Psoas muscle (tissue), 8 donors: ENCODE results near the gene CCDC57. TPM values are rescaled to one million over a fixed set of nuclear protein-coding genes. Genes with fewer than 3 reads are reported as not detected.
A peak's percentile ranks its signal among the peaks of the same experiment; 100 is the strongest.

ENCODE experiments used
- ATAC-seq, 4 donors: fragments of 200-7000 bp; cut with Tn5 transposase; one replicate each; pipeline ENCODE4 v1.9.1; 2020; ENCODE audit warnings: moderate library complexity in 3 of 4, mild to moderate bottlenecking in 2 of 4
- DNase-seq, 2 donors: peaks; one replicate each; pipeline ENCODE4 v3.0.0-alpha.2; 2020
- H3K27ac ChIP-seq: fragments of 200-600 bp; one replicate; pipeline ENCODE4 v1.8.0; 2022
- H3K27me3 ChIP-seq, 3 donors: fragments of 200-600 bp in 1 of 3; one replicate each; pipeline versions ENCODE4 v1.6.1 to v1.8.0; 2013 to 2022; ENCODE audit warnings: low read length in 2 of 3, mild to moderate bottlenecking in 2 of 3, moderate library complexity in 1 of 3; ENCODE audit not compliant: insufficient read depth in 3 of 3
- H3K36me3 ChIP-seq, 2 donors: fragments of 200-600 bp in 1 of 2; one replicate each; pipeline versions ENCODE4 v1.6.1 to v1.8.0; 2013 to 2022; ENCODE audit warnings: low read depth in 1 of 2, mild to moderate bottlenecking in 1 of 2, moderate library complexity in 1 of 2; ENCODE audit not compliant: insufficient read depth in 1 of 2
- H3K4me1 ChIP-seq: fragments of 200-600 bp; one replicate; pipeline ENCODE4 v1.8.0; 2022
- H3K4me3 ChIP-seq: fragments of 200-600 bp; one replicate; pipeline ENCODE4 v1.8.0; 2022; ENCODE audit warnings: mild to moderate bottlenecking
- H3K9me3 ChIP-seq: fragments of 200-600 bp; one replicate; pipeline ENCODE4 v1.8.0; 2022
- CTCF ChIP-seq: fragments of 200-600 bp; IDR thresholded peaks from one replicate; pipeline ENCODE4 v1.8.0; 2022; ENCODE audit warnings: antibody characterized with exemption
- WGBS, 3 donors: extraction: QIAGEN DNeasy Blood & Tissue Kit; methylation state at CpG; one replicate each; pipeline versions ENCODE4 v1.1.6 to v1.1.7; 2013; 5-methylcytosine and 5-hydroxymethylcytosine counted together
- intact Hi-C, 2 donors: fragments of 100-400 bp; cut with DNase I; formaldehyde crosslinking; loops; one replicate each; pipeline versions ENCODE4 v1.11.0 to v1.14.2; 2022
- polyA plus RNA-seq, 3 donors: library from polyadenylated mRNA; stranded (reverse); fragments of 200-250 nt; gene quantifications; one replicate each; pipeline ENCODE4 v1.2.3, GENCODE V29; 2013
- total RNA-seq, 4 donors: library from RNA; stranded (reverse); fragmentation: NEBNext Ultra II Directional in 2 of 4; extraction: Animal tissue kit (Norgen Biotek cat#: 25700) in 2 of 4; gene quantifications; one replicate each; pipeline versions ENCODE4 v1.2.1 to v1.2.4, GENCODE V29; 2021 to 2023
- donor health status: healthy with polysubstance abuse.
- donor health status: DM: no; HTN: no; CAD: no; lungs with moderate emphysema.
- donor health status: Bipolar disorder and iron deficiency.
- donor health status: healthy.
- donor health status: DM: yes; HTN: yes; CAD: no.
- donor health status: DM: no; HTN: no; CAD: no.
- donor health status: DM: no; HTN: no; CAD: no.
- donor health status: DM: yes; HTN: yes; CAD: no.

Gene CCDC57
- total and polyA plus RNA-seq, 7 donors: 7.2 to 15.3 (median 11.1) TPM

DNA sequence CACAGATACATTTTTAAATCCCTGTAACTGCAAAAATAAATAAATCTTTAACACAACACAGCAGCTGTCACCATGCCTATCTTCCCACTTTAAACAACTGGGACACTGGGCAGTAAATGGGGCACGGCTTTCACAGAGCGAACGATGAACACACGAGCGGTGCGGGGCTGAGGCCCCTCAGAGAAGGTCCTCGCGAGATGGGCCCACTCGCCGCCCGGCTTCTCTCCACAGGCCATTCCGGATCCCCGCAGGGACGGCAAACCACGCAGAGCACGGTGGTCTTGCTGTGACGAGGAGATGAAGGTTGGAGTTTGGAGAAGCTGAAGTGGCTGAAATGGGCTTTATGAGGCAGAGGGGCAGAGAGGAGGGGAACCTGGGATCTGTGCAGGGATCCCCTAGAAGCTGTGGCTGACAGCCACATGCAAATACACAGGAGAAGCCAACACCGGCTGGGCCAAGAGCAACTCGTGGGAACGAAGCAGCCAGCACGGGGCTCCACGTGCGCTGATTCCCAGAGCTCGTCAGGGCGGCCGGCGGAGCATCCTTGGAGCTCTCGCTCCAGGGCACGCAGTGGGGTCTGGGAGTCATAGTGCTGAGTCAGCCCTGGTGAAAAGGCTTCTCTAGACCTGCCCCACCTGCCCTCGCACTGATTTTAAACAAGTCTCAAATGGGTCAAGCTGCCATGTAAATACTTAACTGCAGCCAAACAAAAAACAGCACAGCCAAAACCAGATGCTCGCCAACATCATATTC lies 31.7 kb downstream of the CCDC57 start:
- 69 to 80% (median 76%) methylated on average over 31 of the region's 31 CpGs for WGBS, 3 donors
- no peak for DNase-seq

GRCh38 chr17:82179946-82180475 lies 32.6 kb downstream of the CCDC57 start:
- Histone ChIP-seq H3K27ac (no peak overlapping the region), H3K9me3 (no peaks in the 10 kb centered on the region), H3K4me3 (no peak overlapping the region), H3K27me3 (no peaks in the 10 kb centered on the region), H3K4me1 (no peaks in the 10 kb centered on the region), H3K36me3 (peaks cover 0 to 52% of the 10 kb centered on the region in 2 donors)
- DNase-seq (no peak), ATAC-seq (peak in 1 of 4 donors; percentile 13)
- no peak for TF ChIP-seq CTCF
- intact Hi-C loops: no loop called here
- 85 to 91% (median 87%) methylated on average over 10 of the region's 10 CpGs for WGBS, 3 donors

More for the DNA sequence above, 31.7 kb downstream of the CCDC57 start:
- peaks cover 1 to 52% of the 10 kb centered on the region in 2 donors for H3K36me3 ChIP-seq
- no peaks in the 10 kb centered on the region for H3K27me3 ChIP-seq
- no peak overlapping the region for H3K27ac ChIP-seq
- no peaks in the 10 kb centered on the region for H3K9me3 ChIP-seq
- no peak overlapping the region for H3K4me3 ChIP-seq
- TF ChIP-seq CTCF: no peak
- intact Hi-C loops: no loop called here
- ATAC-seq: no peak
- no peaks in the 10 kb centered on the region for H3K4me1 ChIP-seq

- no peaks in the 10 kb centered on the region for H3K9me3 ChIP-seq
- no peak overlapping the region for H3K4me3 ChIP-seq
- ATAC-seq (peak in 1 of 4 donors; percentile 12), DNase-seq (no peak)
- TF ChIP-seq CTCF: no peak
- H3K27ac ChIP-seq: no peak overlapping the region
- intact Hi-C loops: no loop called here
- 93 to 95% (median 93%) methylated on average over 13 of the region's 13 CpGs for WGBS, 3 donors
- H3K4me1 ChIP-seq: no peaks in the 10 kb centered on the region
- H3K27me3 ChIP-seq: no peaks in the 10 kb centered on the region
- peaks cover 0 to 47% of the 10 kb centered on the region in 2 donors for H3K36me3 ChIP-seq
Observed at GRCh38 chr17:82179412-82179811, 33.2 kb downstream of the CCDC57 start.

- H3K27me3 ChIP-seq: no peaks in the 10 kb centered on the region
- no peak for DNase-seq
- H3K4me1 ChIP-seq: no peaks in the 10 kb centered on the region
- no peak overlapping the region for H3K4me3 ChIP-seq
- ATAC-seq: peak in 2 of 4 donors; percentile 23 to 80
- 76 to 84% (median 81%) methylated on average over 24 of the region's 24 CpGs for WGBS, 3 donors
- intact Hi-C loops: no loop called here
- H3K36me3 ChIP-seq: peaks cover 0 to 45% of the 10 kb centered on the region in 2 donors
- no peak overlapping the region for H3K27ac ChIP-seq
- no peak for TF ChIP-seq CTCF
- H3K9me3 ChIP-seq: no peaks in the 10 kb centered on the region
Observed at GRCh38 chr17:82178499-82179261, 34.0 kb downstream of the CCDC57 start.
